ENCODE data around the gene NSF. TPM values are rescaled to one million over a fixed set of nuclear protein-coding genes. Genes with fewer than 3 reads are reported as not detected.
"Not testable (repeated sequence)": the region's sequence is repeated elsewhere in the genome, so short reads cannot be mapped to it uniquely, and the experiment has no call there.

Gene NSF
- polyA plus RNA-seq, 1 experiment = 86.2 TPM

GRCh38 chr17:46598344-46598931 is 8.0 kb downstream of the NSF start:
- POLR2A ChIA-PET; DNase-seq (ENCODE audit: low read depth, low spot score); H3K27ac ChIP-seq (ENCODE audit: low read depth, low read length); H3K4me3 ChIP-seq (ENCODE audit: low read depth, low read length); H3K27me3 ChIP-seq (ENCODE audit: control insufficient read depth, insufficient read depth, low read length); CTCF ChIA-PET; H3K9me3 ChIP-seq (ENCODE audit: control insufficient read depth, insufficient read depth, low read length): not testable (repeated sequence)

- DNase-seq (ENCODE audit: low read depth, low spot score); H3K27me3 ChIP-seq (ENCODE audit: control insufficient read depth, insufficient read depth, low read length); CTCF ChIA-PET; H3K4me3 ChIP-seq (ENCODE audit: low read depth, low read length); H3K27ac ChIP-seq (ENCODE audit: low read depth, low read length); POLR2A ChIA-PET; H3K9me3 ChIP-seq (ENCODE audit: control insufficient read depth, insufficient read depth, low read length): not testable (repeated sequence)
These were observed 10.3 kb downstream of the NSF start for GRCh38 chr17:46600767-46601166.

- H3K27me3 ChIP-seq (ENCODE audit: control insufficient read depth, insufficient read depth, low read length); H3K4me3 ChIP-seq (ENCODE audit: low read depth, low read length); H3K9me3 ChIP-seq (ENCODE audit: control insufficient read depth, insufficient read depth, low read length); CTCF ChIA-PET; H3K27ac ChIP-seq (ENCODE audit: low read depth, low read length); DNase-seq (ENCODE audit: low read depth, low spot score); POLR2A ChIA-PET: not testable (repeated sequence)
These were observed 12.7 kb downstream of the NSF start for GRCh38 chr17:46603125-46603524.

- CTCF ChIA-PET; POLR2A ChIA-PET; H3K9me3 ChIP-seq (ENCODE audit: control insufficient read depth, insufficient read depth, low read length); DNase-seq (ENCODE audit: low read depth, low spot score); H3K27ac ChIP-seq (ENCODE audit: low read depth, low read length); H3K27me3 ChIP-seq (ENCODE audit: control insufficient read depth, insufficient read depth, low read length); H3K4me3 ChIP-seq (ENCODE audit: low read depth, low read length): not testable (repeated sequence)
These were observed 20.8 kb downstream of the NSF start for GRCh38 chr17:46611304-46611703.

GRCh38 chr17:46613876-46614275 is 23.4 kb downstream of the NSF start:
- H3K27me3 ChIP-seq (ENCODE audit: control insufficient read depth, insufficient read depth, low read length); H3K9me3 ChIP-seq (ENCODE audit: control insufficient read depth, insufficient read depth, low read length); H3K27ac ChIP-seq (ENCODE audit: low read depth, low read length); H3K4me3 ChIP-seq (ENCODE audit: low read depth, low read length); DNase-seq (ENCODE audit: low read depth, low spot score); CTCF ChIA-PET; POLR2A ChIA-PET: not testable (repeated sequence)

GRCh38 chr17:46617121-46617520 is 26.7 kb downstream of the NSF start:
- CTCF ChIA-PET; H3K4me3 ChIP-seq (ENCODE audit: low read depth, low read length); H3K9me3 ChIP-seq (ENCODE audit: control insufficient read depth, insufficient read depth, low read length); POLR2A ChIA-PET; H3K27ac ChIP-seq (ENCODE audit: low read depth, low read length); DNase-seq (ENCODE audit: low read depth, low spot score); H3K27me3 ChIP-seq (ENCODE audit: control insufficient read depth, insufficient read depth, low read length): not testable (repeated sequence)

GRCh38 chr17:46618975-46619374 is 28.5 kb downstream of the NSF start:
- POLR2A ChIA-PET; H3K27ac ChIP-seq (ENCODE audit: low read depth, low read length); H3K9me3 ChIP-seq (ENCODE audit: control insufficient read depth, insufficient read depth, low read length); DNase-seq (ENCODE audit: low read depth, low spot score); H3K27me3 ChIP-seq (ENCODE audit: control insufficient read depth, insufficient read depth, low read length); H3K4me3 ChIP-seq (ENCODE audit: low read depth, low read length); CTCF ChIA-PET: not testable (repeated sequence)

GRCh38 chr17:46623790-46624189 is 33.3 kb downstream of the NSF start:
- POLR2A ChIA-PET; DNase-seq (ENCODE audit: low read depth, low spot score): not testable (repeated sequence)

GRCh38 chr17:46624726-46625125 is 34.3 kb downstream of the NSF start:
- H3K27me3 ChIP-seq (ENCODE audit: control insufficient read depth, insufficient read depth, low read length); H3K27ac ChIP-seq (ENCODE audit: low read depth, low read length); H3K4me3 ChIP-seq (ENCODE audit: low read depth, low read length); DNase-seq (ENCODE audit: low read depth, low spot score); CTCF ChIA-PET; POLR2A ChIA-PET; H3K9me3 ChIP-seq (ENCODE audit: control insufficient read depth, insufficient read depth, low read length): not testable (repeated sequence)

More at GRCh38 chr17:46623790-46624189, 33.3 kb downstream of the NSF start:
- CTCF ChIA-PET; H3K27ac ChIP-seq (ENCODE audit: low read depth, low read length); H3K4me3 ChIP-seq (ENCODE audit: low read depth, low read length); H3K9me3 ChIP-seq (ENCODE audit: control insufficient read depth, insufficient read depth, low read length); H3K27me3 ChIP-seq (ENCODE audit: control insufficient read depth, insufficient read depth, low read length): not testable (repeated sequence)

GRCh38 chr17:46627452-46627851 is 37.0 kb downstream of the NSF start:
- DNase-seq (ENCODE audit: low read depth, low spot score); H3K27ac ChIP-seq (ENCODE audit: low read depth, low read length); CTCF ChIA-PET; H3K27me3 ChIP-seq (ENCODE audit: control insufficient read depth, insufficient read depth, low read length); H3K9me3 ChIP-seq (ENCODE audit: control insufficient read depth, insufficient read depth, low read length); POLR2A ChIA-PET; H3K4me3 ChIP-seq (ENCODE audit: low read depth, low read length): not testable (repeated sequence)

- H3K27ac ChIP-seq (ENCODE audit: low read depth, low read length); H3K27me3 ChIP-seq (ENCODE audit: control insufficient read depth, insufficient read depth, low read length); CTCF ChIA-PET; DNase-seq (ENCODE audit: low read depth, low spot score); H3K4me3 ChIP-seq (ENCODE audit: low read depth, low read length); H3K9me3 ChIP-seq (ENCODE audit: control insufficient read depth, insufficient read depth, low read length); POLR2A ChIA-PET: not testable (repeated sequence)
These were observed 38.4 kb downstream of the NSF start for GRCh38 chr17:46628753-46629436.

GRCh38 chr17:46632146-46632545 is 41.7 kb downstream of the NSF start:
- POLR2A ChIA-PET; H3K27ac ChIP-seq (ENCODE audit: low read depth, low read length): not testable (repeated sequence)

More at GRCh38 chr17:46632146-46632545, 41.7 kb downstream of the NSF start:
- CTCF ChIA-PET; H3K4me3 ChIP-seq (ENCODE audit: low read depth, low read length); DNase-seq (ENCODE audit: low read depth, low spot score); H3K27me3 ChIP-seq (ENCODE audit: control insufficient read depth, insufficient read depth, low read length); H3K9me3 ChIP-seq (ENCODE audit: control insufficient read depth, insufficient read depth, low read length): not testable (repeated sequence)

Data from AG04450 (cell line).